Measurements from ENCODE around the gene SCN4A.

Gene SCN4A

DNA sequence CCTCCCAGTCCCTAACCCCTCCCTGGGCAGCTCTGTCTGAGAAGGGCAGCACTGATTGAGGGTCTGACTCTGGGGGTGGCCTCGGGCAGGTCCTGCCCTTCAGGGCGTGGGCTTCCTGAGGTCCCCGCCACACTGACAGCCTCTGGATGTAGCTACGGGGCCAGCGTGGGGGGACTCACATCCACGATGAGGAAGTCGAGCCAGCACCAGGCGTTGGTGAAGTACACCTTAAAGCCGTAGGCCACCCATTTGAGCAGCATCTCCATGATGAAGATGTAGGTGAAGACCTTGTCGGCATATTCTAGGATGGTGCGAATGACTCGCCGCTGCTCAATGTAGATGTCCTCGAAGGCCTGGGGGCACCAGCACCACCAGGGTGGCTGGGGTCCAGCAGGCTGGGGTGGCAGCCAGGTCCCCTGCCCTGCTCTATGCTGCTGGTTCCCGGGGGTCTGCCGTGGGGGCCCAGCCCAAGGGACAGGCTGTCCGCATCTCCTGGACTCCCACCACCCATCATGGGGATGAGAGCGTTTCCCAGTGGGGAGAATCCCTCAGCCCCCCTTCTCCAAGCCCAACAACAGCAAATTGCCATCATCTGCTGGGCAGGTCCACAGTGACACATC, 24.9 kb downstream of the SCN4A start:
- no peak for DNase-seq

DNA sequence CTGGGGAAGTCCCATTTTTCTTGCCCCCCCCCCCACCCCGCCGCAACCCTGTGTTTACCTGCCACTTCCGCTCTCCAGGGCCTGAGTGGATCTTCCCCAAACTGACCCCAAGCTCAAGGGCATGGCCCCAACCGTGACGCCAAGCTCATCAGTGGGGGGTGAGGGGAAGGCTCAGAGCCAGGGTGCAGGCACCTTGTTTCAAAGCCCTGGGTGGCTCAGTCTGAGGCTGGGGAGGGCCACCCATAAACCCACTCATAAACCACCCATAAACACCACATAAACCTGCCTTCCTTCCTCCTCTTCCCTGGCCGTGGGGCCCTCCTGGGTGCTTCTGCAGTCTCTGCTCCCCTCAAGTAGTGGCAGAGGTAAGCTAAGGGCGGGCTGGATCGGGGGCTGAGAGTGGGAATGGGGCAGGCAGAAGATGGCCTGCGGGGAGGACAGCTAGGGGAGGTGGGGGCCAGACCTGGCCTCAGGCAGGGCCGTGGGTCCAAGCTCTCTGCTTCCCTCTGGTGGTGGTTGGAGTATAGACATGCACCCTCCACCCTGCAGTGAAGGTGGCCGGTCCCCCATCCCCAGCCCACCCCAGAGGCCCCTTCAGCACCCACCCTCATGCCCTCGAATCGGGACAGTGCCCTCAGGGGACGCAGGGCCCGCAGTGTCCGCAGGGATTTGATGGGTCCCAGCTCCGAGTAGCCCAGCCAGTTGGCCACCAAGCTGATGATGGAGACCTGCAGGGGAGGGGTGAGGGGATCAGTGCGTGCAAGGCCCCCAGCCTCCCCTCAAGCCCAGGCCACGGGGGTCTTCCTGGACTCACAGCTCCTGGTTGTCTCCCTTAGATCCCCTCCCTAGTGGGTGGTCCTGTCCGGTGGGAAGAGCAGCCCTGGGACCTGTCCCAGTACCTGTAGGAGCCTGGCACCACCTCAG, 26.0 kb downstream of the SCN4A start:
- TF ChIP-seq GATA1 (IDR thresholded peaks at IDR 0.05; ENCODE audit: low read depth, low read length), result no peak
- TF ChIP-seq POLR2A (IDR thresholded peaks at IDR 0.05; ENCODE audit: low read length), result no peak
- DNase-seq, result peak; percentile 43 to 74

More for the DNA sequence above, 24.9 kb downstream of the SCN4A start:
- TF ChIP-seq GATA1 (IDR thresholded peaks at IDR 0.05; ENCODE audit: low read depth, low read length), result no peak
- no peak for TF ChIP-seq POLR2A (IDR thresholded peaks at IDR 0.05; ENCODE audit: low read length)

DNA sequence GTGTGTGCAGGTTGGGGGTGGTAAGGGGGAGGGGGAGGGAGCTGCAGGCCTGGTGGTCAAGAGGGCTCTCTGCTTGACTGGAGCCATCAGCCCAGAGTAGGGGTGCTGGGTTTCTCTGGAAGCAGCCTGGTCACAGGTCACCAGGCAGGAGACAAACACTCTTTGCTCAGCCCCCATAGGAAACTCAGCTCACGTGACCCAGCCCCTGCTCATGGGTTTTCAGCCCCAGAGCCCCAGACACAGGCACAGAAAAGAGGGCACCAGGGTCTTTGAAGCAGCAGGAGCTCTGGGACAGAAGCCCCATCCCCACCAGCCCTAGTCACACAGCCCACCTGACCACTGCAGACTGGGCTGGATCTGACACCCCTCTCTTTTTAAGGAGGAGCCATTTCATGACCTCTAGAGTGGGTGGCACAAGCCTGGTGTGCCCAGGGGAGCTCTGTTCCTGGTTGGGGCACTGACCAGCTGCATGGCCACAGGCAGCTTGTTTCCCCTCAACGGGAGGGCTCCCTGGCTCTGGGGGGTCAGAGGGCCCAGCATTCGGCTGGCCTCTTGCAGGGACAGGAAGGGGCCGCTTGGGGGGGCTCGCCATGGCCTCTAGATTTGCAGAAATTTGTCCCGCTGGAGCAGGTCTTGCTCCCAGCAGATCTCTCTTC, 26.8 kb downstream of the SCN4A start:
- TF ChIP-seq POLR2A (IDR thresholded peaks at IDR 0.05; ENCODE audit: low read length) (no peak), GATA1 (IDR thresholded peaks at IDR 0.05; ENCODE audit: low read depth, low read length) (no peak)
- no peak for DNase-seq

DNA sequence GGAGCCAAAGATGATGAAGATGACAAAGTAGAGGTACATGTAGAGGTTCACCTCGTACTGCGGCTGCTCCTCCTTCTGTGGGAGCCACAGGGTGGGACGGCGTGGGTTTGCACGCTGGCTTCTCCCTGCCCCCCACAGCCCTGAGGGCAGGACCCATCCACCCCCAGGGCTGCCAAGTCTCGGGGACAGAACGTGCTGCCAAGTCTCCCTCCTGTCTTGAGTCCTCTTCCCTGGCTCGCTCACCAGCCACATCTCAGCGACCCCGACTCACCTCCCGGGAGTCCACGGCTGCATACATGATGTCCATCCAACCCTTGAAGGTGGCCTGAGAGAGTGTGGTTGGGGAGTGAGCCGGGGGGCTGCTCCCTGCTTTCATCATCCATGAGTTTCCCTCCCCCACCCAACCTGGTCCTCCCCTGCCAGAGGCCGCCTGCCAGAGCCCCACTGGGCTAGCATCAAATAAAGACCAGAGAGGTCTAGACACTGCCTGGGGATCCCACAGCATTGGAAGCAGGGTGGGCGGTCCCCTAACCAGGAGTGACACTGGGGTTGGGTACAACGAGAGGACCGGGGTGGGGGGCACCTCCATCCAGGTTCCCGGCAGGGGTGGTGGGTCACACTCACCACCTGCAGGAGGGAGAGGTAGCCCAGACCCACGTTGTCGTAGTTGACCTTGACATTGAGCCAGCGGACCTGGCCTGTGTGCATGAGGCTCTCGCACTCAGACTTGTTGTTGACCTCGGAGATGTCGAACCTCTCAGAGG, 27.8 kb downstream of the SCN4A start:
- TF ChIP-seq POLR2A (IDR thresholded peaks at IDR 0.05; ENCODE audit: low read length) (no peak), GATA1 (IDR thresholded peaks at IDR 0.05; ENCODE audit: low read depth, low read length) (no peak)
- DNase-seq, result no peak

DNA sequence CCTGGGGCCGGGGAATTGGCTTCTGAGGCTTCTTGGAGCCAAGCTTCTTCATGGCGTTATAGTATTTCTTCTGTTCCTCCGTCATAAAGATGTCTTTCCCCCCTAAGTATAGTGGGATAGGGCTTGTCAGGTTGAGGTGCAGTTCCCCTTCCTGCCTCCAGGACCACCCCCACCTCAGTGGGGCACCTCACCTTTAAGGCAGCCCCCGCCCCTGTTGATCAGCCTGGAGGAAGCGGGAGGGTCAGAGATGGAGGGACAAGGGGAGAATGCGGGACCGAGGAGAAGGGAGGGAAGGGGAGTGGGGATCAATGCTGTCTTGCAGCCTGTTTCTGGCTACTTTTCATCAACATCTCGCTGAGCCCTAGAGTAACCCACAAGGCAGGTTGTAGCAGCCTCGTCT, 29.0 kb downstream of the SCN4A start:
- no peak for DNase-seq
- no peak for TF ChIP-seq POLR2A (IDR thresholded peaks at IDR 0.05; ENCODE audit: low read length)
- no peak for TF ChIP-seq GATA1 (IDR thresholded peaks at IDR 0.05; ENCODE audit: low read depth, low read length)

DNA sequence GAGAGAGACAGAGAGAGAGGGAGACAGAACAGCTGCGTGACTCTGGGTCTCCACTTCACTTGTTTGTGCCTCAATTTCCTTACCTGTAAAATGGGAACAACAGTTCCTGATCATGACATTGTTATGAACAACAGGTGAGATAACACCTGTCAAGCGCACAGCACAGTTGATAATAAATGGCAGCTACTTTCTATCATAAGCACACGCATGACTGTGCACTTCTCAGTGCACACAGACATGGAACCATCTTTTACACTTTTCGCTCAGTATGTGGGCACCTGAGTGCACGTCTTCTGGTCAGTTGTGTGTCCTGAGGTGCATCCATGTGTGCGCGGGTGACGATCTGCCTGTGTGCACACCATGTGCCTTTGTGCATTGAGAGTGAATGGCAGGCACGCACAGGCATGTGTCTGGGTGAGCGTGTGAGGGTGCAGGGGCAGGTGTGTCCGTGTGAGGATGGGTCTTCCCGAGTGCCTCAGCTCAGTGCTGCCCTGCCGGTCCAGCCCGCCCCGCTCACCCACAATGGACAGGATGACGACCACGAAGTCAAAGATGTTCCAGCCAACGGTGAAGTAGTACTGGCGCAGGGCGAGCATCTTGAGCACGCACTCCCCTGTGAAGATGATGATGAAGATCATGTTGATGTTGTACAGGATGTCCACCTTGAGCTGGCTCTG, 30.3 kb downstream of the SCN4A start:
- TF ChIP-seq GATA1 (IDR thresholded peaks at IDR 0.05; ENCODE audit: low read depth, low read length) (no peak), POLR2A (IDR thresholded peaks at IDR 0.05; ENCODE audit: low read length) (no peak)
- no peak for DNase-seq

DNA sequence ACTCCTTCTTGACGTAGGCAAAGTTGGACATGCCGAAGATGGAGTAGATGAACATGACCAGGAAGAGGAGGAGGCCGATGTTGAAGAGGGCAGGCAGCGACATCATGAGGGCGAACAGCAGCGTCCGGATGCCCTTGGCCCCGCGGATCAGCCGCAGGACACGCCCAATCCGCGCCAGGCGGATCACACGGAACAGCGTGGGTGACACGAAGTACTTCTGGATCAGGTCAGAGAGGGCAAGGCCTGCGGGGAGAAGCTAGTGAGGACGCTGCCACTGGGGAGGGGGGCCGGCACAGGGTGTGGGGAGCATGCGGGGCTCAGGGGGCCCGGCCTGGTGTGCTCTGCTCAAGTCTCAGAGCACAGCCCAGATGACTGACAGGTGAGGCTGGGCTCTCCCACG, 31.0 kb downstream of the SCN4A start:
- no peak for DNase-seq
- no peak for TF ChIP-seq POLR2A (IDR thresholded peaks at IDR 0.05; ENCODE audit: low read length)
- TF ChIP-seq GATA1 (IDR thresholded peaks at IDR 0.05; ENCODE audit: low read depth, low read length), result no peak

DNA sequence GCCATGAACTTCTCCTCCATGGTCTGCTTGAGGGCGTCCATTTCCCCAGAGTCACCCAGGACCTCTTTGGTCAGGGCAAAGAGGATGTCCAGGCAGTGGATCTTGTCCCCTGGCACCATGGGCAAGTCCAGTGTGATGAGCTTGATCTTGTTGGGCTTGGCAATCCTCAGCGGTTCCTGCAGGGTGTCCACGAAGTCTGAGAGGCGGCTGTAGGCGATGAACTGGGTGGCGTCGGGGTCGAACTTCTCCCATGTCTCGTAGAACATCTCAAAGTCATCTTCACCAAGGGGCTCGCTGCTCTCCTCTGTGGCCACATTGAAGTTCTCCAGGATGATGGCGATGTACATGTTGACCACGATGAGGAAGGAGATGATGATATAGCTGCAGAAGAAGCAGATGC, 31.6 kb downstream of the SCN4A start:
- DNase-seq, result no peak
- TF ChIP-seq GATA1 (IDR thresholded peaks at IDR 0.05; ENCODE audit: low read depth, low read length) (no peak), POLR2A (IDR thresholded peaks at IDR 0.05; ENCODE audit: low read length) (no peak)

DNA sequence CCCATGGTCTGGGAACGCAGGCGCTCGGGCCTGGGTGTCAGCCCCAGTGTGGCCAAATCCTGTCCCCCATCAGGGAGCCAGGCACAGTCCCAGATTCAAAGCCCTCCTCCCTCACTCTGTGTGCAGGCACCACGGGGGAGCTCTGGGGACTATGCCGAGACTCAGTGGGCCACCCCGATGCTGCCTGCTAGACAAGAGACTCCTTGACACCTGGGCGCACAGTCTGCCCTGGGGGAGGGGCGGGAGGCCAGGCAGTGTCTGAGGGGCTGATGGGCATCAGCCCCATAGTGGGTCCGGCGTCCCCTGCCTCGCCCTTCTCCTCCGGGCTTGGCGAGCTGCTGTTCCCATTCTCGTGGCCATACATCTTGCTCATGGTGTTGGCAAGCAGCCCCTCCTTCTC, 32.1 kb downstream of the SCN4A start:
- no peak for DNase-seq
- TF ChIP-seq GATA1 (IDR thresholded peaks at IDR 0.05; ENCODE audit: low read depth, low read length), result no peak
- no peak for TF ChIP-seq POLR2A (IDR thresholded peaks at IDR 0.05; ENCODE audit: low read length)

DNA sequence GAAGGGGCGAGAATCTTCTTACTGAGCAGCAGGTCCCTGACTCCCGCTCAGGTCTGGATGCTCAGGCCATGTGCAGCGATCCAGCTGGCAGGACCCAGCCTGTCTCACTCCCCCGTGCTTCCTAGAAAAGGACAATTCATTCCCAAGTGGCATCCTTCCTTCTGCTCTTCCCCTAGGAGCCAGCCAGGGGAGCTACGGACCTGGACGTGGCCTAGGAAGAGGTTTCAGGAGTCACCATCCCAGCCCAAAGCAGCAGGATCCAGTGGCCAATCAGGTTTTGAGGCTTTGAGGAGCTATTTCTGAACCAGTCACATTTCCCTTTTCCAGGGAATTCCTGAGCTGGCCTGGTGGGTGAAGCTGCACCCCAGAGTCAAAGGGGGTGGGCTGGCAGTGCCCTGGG, 32.8 kb downstream of the SCN4A start:
- DNase-seq, result no peak
- TF ChIP-seq GATA1 (IDR thresholded peaks at IDR 0.05; ENCODE audit: low read depth, low read length) (no peak), POLR2A (IDR thresholded peaks at IDR 0.05; ENCODE audit: low read length) (no peak)

DNA sequence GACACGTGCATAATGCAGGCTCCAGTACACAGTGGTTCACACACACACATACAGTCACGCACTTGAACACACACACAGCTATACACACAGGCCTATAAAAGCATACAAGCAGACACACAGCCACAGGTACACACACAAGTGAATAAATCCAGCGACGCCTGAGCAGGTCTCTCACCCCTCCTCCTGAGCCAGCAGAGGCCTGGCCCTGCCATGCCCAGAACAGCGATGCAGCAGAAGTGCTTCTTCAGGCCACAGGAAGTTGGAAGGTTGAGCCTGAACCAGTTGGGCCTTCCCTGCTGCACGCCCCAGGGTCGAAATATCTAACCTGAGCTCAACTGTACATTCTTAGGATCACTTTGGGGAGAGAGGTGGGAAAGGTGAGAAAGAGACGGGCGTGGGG, 33.3 kb downstream of the SCN4A start:
- no peak for DNase-seq

DNA sequence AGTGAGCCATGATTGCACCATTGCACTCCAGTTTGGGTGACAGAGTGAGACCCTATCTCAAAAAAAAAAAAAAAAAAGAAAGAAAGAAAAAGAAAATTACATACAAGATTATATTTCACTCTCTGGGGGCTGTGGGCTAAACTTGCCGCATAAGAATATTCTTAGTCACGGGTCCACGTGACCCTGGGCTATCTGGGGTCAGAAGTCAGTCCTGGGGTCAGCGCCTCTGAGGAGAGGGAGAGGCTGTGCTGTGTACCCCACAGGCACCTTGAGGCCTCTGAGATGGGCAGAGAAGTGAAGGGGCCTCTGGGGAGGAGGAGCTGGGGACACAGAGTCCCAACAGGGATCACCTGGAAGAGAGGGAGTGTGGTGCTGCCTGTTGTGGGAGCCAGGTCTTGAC, 34.8 kb downstream of the SCN4A start:
- TF ChIP-seq POLR2A (IDR thresholded peaks at IDR 0.05; ENCODE audit: low read length), result no peak
- no peak for TF ChIP-seq GATA1 (IDR thresholded peaks at IDR 0.05; ENCODE audit: low read depth, low read length)
- DNase-seq, result no peak

More for the DNA sequence above, 33.3 kb downstream of the SCN4A start:
- TF ChIP-seq GATA1 (IDR thresholded peaks at IDR 0.05; ENCODE audit: low read depth, low read length) (no peak), POLR2A (IDR thresholded peaks at IDR 0.05; ENCODE audit: low read length) (no peak)

DNA sequence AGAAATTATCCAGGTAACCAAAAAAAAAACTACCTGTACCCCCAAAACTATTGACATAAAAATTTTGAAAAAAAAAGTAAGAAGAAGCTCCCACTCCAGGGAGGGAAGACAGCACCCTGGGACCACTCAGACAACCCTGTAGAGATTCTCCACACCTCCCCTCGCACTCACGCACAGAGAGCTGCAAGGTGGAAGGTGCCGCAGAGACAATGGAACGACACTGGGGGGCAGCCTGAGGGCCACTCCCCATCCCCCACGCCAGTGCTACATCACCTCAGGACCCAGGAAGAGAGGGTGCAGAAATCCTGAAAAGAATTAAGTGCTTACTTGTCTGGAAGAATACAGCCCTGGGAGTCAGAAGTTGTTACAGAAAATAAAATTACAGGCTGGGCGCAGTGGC, 35.4 kb downstream of the SCN4A start:
- TF ChIP-seq GATA1 (IDR thresholded peaks at IDR 0.05; ENCODE audit: low read depth, low read length) (no peak), POLR2A (IDR thresholded peaks at IDR 0.05; ENCODE audit: low read length) (no peak)
- no peak for DNase-seq
